Heart left ventricle (tissue), 13 donors: ENCODE results near the gene ABTB2.

Experiments used
- CTCF ChIP-seq, 12 donors: fragments of 200-600 bp; sonication (generic) in 4 of 12; IDR thresholded peaks; one replicate each; pipeline versions ENCODE4 v1.5.0 to v1.8.0; 2018 to 2022; ENCODE audit warnings: antibody characterized with exemption in 12 of 12, mild to moderate bottlenecking in 5 of 12
- POLR2A ChIP-seq, 2 donors: fragments of 450-650 bp; IDR thresholded peaks; one replicate each; pipeline ENCODE4 v1.6.1; 2017; ENCODE audit warnings: antibody characterized with exemption in 2 of 2, mild to moderate bottlenecking in 2 of 2, moderate library complexity in 2 of 2
- donor health status: ischemic (EF 13 %, LVEDD 7.1; RV severe dilation, severe dysfunction).
- donor health status: DM: no; HTN: yes; CAD: no.
- donor health status: DM: no; HTN: no; CAD: no.
- donor health status: ischemic (EF 25% LVEDD 6.9; RV normal size, moderate dysfunction).
- donor health status: ischemic (EF 25% LVEDD 5.7; RV mildly dilated, moderate dysfunction).
- donor health status: ischemic (EF 35%, LVEDD 5.7; RV mildly dilated, moderate dysfunction).
- donor health status: nonischemic (EF 11% LVEDD 7.7; RV severe dilation, severe dysfunction).
- donor health status: DM: yes; HTN: yes; CAD: no.
- donor health status: PGD.
- donor health status: ischemic (EF 29% LVEDD 5.4; RV normal size, mild dysfunction).
- donor health status: nonischemic (EF 23%, LVEDD 6.1; RV moderate dilation, normal function).

DNA sequence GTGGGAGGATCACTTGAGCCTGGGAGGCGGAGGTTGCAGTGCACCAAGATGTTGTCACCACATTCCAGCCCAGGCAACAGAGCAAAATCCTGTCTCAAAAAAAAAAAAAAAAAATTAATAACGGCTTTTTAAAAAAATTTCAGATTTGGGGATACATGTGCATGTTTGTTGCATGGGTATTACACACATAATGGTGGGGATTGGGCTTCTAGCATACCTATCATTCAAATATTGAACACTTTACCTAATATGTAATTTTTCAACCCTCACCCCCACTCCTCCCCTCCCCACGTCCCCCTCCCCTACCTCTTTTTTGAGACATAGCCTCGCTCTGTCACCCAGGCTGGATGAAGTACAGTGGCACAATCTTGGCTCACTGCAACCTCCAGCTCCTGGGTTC, 40.1 kb downstream of the ABTB2 start:
- TF ChIP-seq POLR2A (IDR thresholded peaks at IDR 0.05) (no peak), CTCF (IDR thresholded peaks at IDR 0.05) (no peak)
